Measurements from ENCODE around the gene CPXM2.
A peak's percentile ranks its signal among the peaks of the same experiment; 100 is the strongest.

The CPXM2 gene

DNA sequence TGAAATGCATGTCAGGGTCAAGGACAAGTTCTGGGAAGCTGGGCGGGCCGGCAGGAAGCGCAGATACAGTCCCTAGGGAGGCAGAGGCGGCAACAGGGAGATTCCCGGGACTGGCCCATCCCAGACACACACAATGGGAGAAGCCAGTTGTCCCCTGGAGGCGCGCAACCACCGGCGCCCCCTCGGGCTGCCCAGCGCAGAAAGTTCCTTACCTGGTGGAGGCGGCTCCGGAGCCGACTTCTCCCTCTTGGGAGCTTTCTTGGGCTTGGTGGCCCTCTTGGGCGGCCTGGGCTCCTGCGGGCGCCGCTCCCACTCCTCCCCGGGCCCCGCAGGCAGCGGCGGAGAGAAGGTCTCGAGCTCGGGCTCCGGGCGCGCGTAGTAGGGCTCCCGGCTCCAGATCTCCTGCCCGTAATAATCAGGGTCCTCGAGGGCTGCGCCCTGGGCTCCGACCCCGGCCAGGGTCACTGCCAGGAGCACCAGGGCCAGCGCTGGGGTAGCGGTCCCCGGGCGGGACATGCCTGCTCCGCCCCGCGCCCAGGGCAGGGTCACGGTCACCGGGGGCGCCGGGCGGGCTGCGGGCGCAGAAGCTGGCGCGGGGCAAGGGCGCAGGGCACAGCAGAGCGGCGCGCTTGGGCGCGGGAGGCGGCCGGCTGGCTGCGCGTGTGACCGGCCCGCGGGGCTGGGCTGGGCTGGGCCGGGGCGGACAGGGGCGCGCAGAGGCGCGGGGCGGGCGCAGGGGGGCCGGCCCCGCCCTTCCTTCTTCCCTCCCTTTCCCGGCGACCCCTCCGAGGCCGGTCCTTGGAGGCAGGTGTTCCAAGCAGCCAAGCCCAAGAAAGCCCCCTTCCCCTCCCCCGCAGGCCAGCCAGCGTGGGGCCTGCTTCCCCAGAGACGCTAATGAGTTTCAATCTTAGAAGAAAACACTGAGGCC, at the start of gene CPXM2:
Gene CPXM2, minus strand, starts transcription at position 664 of the 928 bp plus-strand sequence. Its CDS starts 148 bp downstream, at position 516.
- DNase-seq = no peak

GRCh38 chr10:123939591-123939990, 48.0 kb upstream of the CPXM2 start:
- DNase-seq = no peak

- DNase-seq = no peak
Measured at GRCh38 chr10:123938890-123939289, 47.3 kb upstream of the CPXM2 start.

DNA sequence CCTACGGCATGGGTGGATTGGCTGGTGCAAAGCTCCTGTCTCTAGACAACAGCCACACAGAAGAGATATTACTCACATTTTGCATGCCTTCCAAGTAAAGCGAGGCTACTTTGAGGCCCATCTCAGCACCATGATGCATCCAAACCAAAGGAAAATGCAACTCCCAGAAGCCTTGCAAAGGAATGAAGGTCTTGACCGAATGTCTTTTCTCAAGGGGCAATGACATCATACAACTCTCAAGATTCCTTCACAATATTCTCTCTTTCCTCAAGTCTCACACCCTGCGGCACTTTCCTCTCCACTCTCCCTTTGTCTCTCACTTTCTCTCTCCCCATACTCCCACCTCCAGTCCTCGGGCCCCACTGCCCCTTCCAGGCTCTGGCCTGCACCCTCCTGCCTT, 44.8 kb upstream of the CPXM2 start:
- no peak for DNase-seq

DNA sequence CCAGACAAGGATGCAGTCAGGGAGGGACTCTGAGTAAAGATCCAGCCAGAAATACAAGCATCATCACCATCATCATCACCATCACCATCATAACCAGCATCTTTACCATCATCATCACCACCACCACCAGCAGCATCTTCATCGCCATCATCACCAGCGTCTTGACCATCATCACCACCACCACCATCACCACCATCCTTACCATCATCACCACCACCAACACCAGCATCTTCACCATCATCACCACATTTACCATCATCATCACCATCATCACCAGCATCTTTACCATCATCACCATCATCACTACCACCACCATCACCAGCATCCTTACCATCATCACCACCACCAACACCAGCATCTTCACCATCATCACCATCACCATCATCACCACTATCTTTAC, 44.1 kb upstream of the CPXM2 start:
- no peak for DNase-seq

- no peak for DNase-seq
Measured at GRCh38 chr10:123934846-123935245, 43.2 kb upstream of the CPXM2 start.

- no peak for DNase-seq
Measured at GRCh38 chr10:123930340-123931001, 38.9 kb upstream of the CPXM2 start.

DNA sequence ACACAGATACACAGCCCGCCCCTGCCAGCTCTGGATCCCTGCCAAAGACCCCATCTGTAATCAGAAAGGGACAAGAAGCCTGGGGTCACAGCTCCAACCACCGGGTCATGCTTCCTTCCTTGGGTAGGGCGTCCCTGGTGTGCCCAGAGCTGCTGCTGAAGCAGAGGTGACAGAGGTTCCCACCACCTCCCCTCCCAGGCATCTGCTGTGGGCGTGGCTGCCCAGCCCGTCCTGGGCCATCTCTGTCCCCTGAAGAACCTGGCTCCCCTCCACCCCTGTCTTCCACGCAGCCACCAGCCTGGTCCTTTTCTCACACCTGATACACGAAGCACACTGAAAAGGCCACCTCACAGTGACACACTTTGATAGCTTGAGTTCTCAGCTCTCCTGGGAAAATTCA, 38.2 kb upstream of the CPXM2 start:
- DNase-seq = no peak

DNA sequence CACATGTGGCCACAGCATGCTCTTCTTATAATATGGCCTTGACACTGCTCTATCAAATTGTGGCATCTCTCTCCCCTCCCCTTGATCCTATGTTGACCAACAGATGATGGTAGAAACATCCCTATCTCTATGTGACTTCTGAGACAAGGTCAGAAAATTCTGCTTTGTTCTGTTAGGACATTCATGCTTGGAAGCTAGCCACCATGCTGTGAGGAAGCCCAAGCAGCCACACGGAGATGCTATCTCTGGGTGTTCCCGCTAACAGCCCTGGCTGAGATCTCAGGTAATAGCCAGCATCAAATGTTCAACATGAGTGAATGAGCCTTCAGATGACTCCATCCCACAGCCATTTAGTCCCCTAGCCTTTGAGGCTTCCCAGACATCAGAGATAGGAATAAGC, 36.8 kb upstream of the CPXM2 start:
- DNase-seq = no peak

- DNase-seq = no peak
Measured at GRCh38 chr10:123926401-123927264, 35.0 kb upstream of the CPXM2 start.

DNA sequence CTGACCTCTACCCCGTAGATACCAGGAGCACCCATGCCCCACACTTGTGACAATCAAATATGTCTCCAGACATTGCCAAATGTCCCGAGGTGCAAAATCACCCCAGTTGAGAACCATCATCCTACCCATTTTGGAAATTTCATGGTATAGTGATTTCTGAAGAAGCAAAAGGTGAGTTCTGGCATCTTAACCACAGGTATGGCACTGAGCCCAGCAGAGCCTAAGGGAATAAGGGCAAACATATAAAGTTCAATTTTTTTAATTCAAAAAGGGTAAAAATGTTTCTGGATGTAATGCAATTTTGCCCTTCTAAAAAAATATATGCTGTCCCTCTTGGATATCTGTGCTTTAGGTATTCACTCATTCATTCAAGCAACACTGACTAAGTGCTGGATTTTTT, 30.5 kb upstream of the CPXM2 start:
- DNase-seq = peak; percentile 25

DNA sequence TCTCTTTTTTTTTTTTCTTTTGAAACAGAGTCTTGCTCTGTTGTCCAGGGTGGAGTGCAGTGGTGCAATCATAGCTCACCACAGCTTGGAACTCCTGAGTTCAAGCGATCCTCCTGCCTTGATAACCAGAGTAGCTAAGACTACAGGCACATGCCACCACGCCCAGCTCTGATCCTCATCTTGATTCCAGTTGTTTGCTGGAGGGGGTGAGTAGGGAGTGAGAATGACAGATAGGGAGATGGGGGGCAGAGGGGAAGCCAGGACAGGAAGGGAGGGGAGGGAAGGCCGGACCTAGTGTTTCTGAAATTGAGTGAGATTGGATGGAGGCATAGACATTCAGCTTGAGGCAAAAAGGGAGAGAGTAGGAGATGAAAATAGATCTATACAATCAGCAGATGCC, 25.2 kb upstream of the CPXM2 start:
- no peak for DNase-seq

DNA sequence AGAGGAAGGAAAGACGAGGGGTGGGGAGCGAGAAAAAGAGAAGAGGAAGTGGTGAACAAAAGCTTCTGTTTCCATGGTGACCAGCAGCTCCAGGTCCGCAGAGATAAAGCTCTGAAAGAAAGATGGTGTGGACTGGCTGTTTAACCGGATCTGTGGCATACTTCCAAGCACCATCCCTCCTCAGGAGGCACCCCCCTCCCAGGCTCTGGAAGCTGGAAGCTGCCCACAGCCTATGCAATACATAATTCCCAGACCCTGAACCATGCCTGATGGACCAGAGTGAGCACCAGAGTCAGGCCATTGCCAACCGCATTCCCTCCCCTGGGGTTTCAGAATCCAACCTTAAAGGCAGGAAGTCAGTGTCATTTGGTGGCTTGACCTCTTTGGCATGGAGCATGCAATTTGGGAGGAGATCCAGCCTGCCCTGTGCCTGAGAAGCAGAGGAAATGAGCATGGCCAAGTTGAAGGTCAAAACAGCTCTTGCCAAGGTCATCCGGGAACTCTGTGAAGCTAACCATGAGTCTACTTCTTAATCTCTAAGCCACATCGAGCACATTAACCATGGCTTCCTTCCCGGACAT, 22.2 kb upstream of the CPXM2 start:
- no peak for DNase-seq

GRCh38 chr10:123912871-123913270, 21.3 kb upstream of the CPXM2 start:
- peak; percentile 65 for DNase-seq

GRCh38 chr10:123912466-123912865, 20.9 kb upstream of the CPXM2 start:
- DNase-seq = no peak

DNA sequence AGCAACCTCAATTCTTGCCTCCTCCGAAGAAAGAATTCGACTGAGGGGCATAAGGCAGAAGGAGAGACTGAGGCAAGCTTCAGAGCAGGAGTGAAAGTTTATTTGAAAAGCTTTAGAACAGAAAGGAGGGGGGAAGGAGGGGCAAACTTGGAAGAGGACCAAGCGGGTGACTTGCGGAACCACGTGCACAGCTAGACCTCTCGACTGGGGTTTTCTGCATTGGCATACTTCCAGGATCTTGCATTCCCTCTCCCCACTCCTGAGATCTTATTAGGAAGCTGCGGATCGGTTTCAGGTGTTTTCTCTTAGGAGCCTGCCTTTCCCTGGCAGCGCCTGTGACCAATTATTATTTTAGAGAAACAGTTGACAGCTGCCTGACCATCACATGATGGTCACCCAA, 20.3 kb upstream of the CPXM2 start:
- DNase-seq = peak; percentile 46

GRCh38 chr10:123909866-123910265, 18.3 kb upstream of the CPXM2 start:
- DNase-seq = no peak

GRCh38 chr10:123909426-123909825, 17.8 kb upstream of the CPXM2 start:
- no peak for DNase-seq

DNA sequence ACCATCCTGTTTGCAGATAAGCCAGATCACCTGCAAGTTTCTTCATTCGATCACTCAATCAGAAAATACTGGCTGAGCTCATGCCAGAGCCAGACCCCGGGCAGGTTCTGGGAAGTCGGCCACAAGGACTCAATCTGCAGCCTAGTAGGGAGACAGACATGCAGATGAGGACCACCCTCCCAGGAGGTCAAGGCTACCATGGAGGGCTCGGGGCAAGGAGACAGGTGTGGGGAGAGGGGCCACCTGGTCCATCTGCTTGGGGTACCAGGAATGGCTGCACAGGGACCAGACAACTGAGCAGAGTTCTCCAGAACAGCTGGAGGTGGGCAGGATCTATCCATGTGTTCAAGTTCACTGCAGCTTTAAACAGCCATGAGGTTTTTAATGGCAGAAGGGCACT, 16.8 kb upstream of the CPXM2 start:
- DNase-seq = no peak

DNA sequence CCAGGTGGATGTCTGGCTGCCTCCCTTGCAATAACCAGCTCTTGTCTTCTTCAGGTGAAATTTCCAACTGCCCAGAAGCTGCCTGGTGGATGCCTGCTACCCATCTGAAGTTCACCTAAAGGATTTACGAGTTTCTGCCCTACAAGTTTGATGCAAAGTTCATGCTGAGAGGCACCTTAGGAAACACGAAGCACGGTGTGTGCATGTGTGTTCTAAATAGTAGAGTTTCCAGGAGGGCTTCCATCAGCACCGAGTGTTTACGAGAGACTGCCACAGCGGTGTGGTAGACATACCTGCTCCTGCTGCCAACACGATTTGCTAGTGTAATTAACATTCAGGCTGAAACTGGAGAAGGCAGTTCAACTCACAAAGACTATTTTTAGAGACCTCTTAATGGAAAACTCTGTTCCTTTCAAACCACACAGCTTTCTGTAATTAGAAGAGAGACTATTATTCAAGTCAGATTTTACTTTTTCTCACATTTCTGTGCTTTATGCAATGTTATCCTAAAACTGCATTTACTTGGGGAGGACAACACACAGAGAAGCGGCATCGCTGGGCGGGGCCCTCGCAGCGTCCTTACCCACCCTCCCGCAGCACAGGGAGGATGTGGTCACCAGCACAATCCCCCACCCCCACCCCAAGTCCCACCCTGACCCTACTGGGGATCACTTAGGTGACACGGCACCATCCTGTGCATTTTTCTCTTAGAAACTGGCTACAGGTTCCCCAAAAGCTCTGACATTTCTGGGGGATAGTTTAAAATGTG, 15.5 kb upstream of the CPXM2 start:
- DNase-seq = no peak

DNA sequence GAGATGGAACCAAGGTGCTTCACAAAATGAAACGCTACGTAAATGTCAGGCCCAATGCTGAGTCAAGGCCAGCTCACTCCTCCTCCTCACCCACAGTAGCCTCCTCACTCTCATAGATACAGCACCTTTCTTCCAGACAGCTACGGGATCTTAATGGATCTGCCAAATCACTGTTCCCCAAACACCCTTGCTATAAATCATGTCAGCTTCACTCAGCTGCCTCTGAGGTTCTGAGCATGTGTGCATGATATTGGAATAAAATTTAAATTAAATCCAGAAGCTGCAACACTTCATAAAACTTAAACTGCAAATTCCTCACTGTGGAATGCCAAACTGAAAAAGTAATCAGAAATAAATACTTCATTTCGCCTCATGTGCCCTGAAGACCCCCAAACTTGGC, 14.7 kb upstream of the CPXM2 start:
- DNase-seq = no peak

DNA sequence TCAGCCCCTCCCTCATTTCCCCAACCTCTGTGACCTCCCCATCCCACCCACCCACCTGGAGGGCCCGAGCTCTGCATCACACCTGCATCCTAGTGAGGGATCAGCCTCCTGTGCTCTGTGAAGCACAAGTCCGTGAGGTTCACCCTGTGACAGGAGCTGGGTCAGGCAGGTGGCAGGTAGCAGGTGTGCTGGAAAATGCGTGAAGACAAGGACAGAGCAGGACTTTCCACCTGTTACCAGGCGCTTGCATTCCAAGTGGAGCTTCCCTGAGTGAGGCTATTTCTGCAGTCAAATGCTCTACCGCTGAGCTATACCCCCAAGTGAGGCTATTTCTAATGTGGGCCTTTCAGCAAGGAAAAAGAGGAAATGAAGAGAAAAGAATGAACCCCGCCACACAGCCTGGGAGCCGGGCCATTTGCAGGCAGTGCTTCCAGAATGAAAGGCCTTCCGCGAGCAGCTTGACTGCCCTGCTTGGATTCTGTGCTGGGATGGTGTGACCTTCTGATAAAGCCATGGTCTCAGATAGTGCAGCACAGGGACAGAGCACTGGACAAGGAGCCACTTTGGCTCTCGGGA, 13.3 kb upstream of the CPXM2 start:
- DNase-seq = no peak
